CD4-positive, alpha-beta memory T cell (primary cell): ENCODE data around the gene SRGAP2C. TPM values are rescaled to one million over a fixed set of nuclear protein-coding genes. Genes with fewer than 3 reads are reported as not detected.
"Not testable (repeated sequence)": the region's sequence is repeated elsewhere in the genome, so short reads cannot be mapped to it uniquely, and the experiment has no call there.

Source experiments
- CTCF ChIA-PET: fragments of 350-600 bp; sonication (Branson Sonifier 250); formaldehyde crosslinking; loops from one replicate; lab custom pipeline; 2021; ENCODE audit warnings: inconsistent platforms; ENCODE audit not compliant: partially characterized antibody; lab: Charles Lee
- POLR2A ChIA-PET: fragments of 350-600 bp; sonication (Branson Sonifier 250); formaldehyde crosslinking; loops from one replicate; lab custom pipeline; 2021; ENCODE audit not compliant: partially characterized antibody; lab: Charles Lee
- DNase-seq, 5 donors: peaks; one replicate each; pipeline versions ENCODE4 v3.0.0 to v3.0.0-alpha.2; 2020 to 2022; ENCODE audit warnings: mixed read lengths in 1 of 5
- H3K27ac ChIP-seq: one replicate; pipeline ENCODE4 v1.7.0; 2013; ENCODE audit warnings: low read depth, low read length
- H3K27me3 ChIP-seq: 2 replicates; pipeline ENCODE4 v1.7.0; 2013; ENCODE audit warnings: mild to moderate bottlenecking, low read length, moderate library complexity; ENCODE audit not compliant: insufficient read depth
- H3K36me3 ChIP-seq: 2 replicates; pipeline ENCODE4 v1.7.0; 2013; ENCODE audit warnings: mild to moderate bottlenecking, low read length, moderate library complexity; ENCODE audit not compliant: insufficient read depth
- H3K4me1 ChIP-seq: 2 replicates; pipeline ENCODE4 v1.7.0; 2013; ENCODE audit warnings: mild to moderate bottlenecking, low read length, moderate library complexity; ENCODE audit not compliant: insufficient read depth
- H3K4me3 ChIP-seq, 2 donors: one replicate each; pipeline ENCODE4 v1.7.0; 2013; ENCODE audit warnings: low read length in 2 of 2, mild to moderate bottlenecking in 1 of 2
- H3K9me3 ChIP-seq, 2 donors: one replicate each; pipeline ENCODE4 v1.7.0; 2013; ENCODE audit warnings: low read length in 2 of 2, control low read depth in 1 of 2; ENCODE audit not compliant: control insufficient read depth in 1 of 2
- H3K27ac Mint-ChIP-seq, 7 donors: one replicate each; pipeline ENCODE4 v1.8.0; 2020 to 2021; ENCODE audit warnings: mixed read lengths in 7 of 7, mild to moderate bottlenecking in 6 of 7, inconsistent platforms in 3 of 7, moderate library complexity in 3 of 7
- H3K27me3 Mint-ChIP-seq, 2 donors: one replicate each; pipeline ENCODE4 v1.8.0; 2020 to 2021; ENCODE audit warnings: mixed read lengths in 2 of 2
- H3K36me3 Mint-ChIP-seq, 2 donors: one replicate each; pipeline ENCODE4 v1.8.0; 2020 to 2021; ENCODE audit warnings: mixed read lengths in 2 of 2, inconsistent platforms in 1 of 2, mild to moderate bottlenecking in 1 of 2
- H3K4me1 Mint-ChIP-seq, 4 donors: one replicate each; pipeline ENCODE4 v1.8.0; 2020 to 2021; ENCODE audit warnings: mixed read lengths in 4 of 4, mild to moderate bottlenecking in 1 of 4
- H3K4me3 Mint-ChIP-seq, 8 donors: one replicate each; pipeline ENCODE4 v1.8.0; 2020 to 2021; ENCODE audit warnings: mixed read lengths in 8 of 8, mild to moderate bottlenecking in 7 of 8, moderate library complexity in 6 of 8, inconsistent platforms in 3 of 8
- H3K9me3 Mint-ChIP-seq, 8 donors: one replicate each; pipeline ENCODE4 v1.8.0; 2020 to 2021; ENCODE audit warnings: mixed read lengths in 8 of 8, mild to moderate bottlenecking in 5 of 8, inconsistent platforms in 3 of 8, moderate library complexity in 1 of 8
- intact Hi-C: fragments of 100-400 bp; cut with micrococcal nuclease; formaldehyde crosslinking; loops from one replicate; pipeline ENCODE4 v1.15.1; 2023
- polyA plus RNA-seq, 2 donors: library from polyadenylated mRNA; unstranded; fragments of 300-500 nt; fragmentation: Illumina TruSeq; gene quantifications; one replicate each; pipeline ENCODE4 v1.2.3, GENCODE V29; 2021
- total RNA-seq, 2 experiments: library from RNA; stranded (reverse); gene quantifications; one replicate each; pipeline ENCODE4 v1.2.3, GENCODE V29; 2021

The SRGAP2C gene
- total RNA-seq = 10 to 100 TPM; 28.1 to 29.0 TPM
- polyA plus RNA-seq = 1 to 10 TPM; 2.1 to 4.1 TPM

GRCh38 chr1:121184290-121185127 lies at the start of gene SRGAP2C, which contains the start of gene FAM72B:
Gene SRGAP2C, plus strand, starts transcription at chr1:121184975. Its CDS starts 2,472 bp downstream, at chr1:121187447.
Gene FAM72B, minus strand, starts transcription at chr1:121184340. Its CDS starts 851 bp downstream, at chr1:121183489.
- H3K27me3 ChIP-seq, H3K9me3 Mint-ChIP-seq, H3K27ac ChIP-seq, H3K4me3 ChIP-seq, intact Hi-C loops, H3K27me3 Mint-ChIP-seq, H3K36me3 Mint-ChIP-seq, H3K36me3 ChIP-seq, CTCF ChIA-PET, H3K9me3 ChIP-seq, H3K4me1 ChIP-seq: not testable (repeated sequence)
- peak within 1 kb of the TSS; percentile 85 to 97 (median 91) for H3K27ac Mint-ChIP-seq
- POLR2A ChIA-PET = interaction anchor here (0.8 to 1.6 kb wide), 3 partner anchors 332 to 1009 kb away, joined by 3 to 8 read pairs (median 3); partner anchors contain the start of gene SEC22B
- peak within 1 kb of the TSS; percentile 93 to 97 (median 96) for H3K4me3 Mint-ChIP-seq
- DNase-seq = peak; percentile 94 to 98 (median 97)
- peaks cover 4 to 14% (median 7%) of the 10 kb centered on the region in 4 donors for H3K4me1 Mint-ChIP-seq

- H3K4me3 Mint-ChIP-seq, H3K27me3 Mint-ChIP-seq, intact Hi-C loops, POLR2A ChIA-PET, CTCF ChIA-PET, H3K27ac ChIP-seq, H3K36me3 ChIP-seq, H3K9me3 Mint-ChIP-seq, H3K9me3 ChIP-seq, H3K4me1 Mint-ChIP-seq, DNase-seq, H3K36me3 Mint-ChIP-seq, H3K27me3 ChIP-seq, H3K4me1 ChIP-seq, H3K27ac Mint-ChIP-seq, H3K4me3 ChIP-seq: not testable (repeated sequence)
These were observed 44.4 kb upstream of the SRGAP2C start for GRCh38 chr1:121140393-121140792.

DNA sequence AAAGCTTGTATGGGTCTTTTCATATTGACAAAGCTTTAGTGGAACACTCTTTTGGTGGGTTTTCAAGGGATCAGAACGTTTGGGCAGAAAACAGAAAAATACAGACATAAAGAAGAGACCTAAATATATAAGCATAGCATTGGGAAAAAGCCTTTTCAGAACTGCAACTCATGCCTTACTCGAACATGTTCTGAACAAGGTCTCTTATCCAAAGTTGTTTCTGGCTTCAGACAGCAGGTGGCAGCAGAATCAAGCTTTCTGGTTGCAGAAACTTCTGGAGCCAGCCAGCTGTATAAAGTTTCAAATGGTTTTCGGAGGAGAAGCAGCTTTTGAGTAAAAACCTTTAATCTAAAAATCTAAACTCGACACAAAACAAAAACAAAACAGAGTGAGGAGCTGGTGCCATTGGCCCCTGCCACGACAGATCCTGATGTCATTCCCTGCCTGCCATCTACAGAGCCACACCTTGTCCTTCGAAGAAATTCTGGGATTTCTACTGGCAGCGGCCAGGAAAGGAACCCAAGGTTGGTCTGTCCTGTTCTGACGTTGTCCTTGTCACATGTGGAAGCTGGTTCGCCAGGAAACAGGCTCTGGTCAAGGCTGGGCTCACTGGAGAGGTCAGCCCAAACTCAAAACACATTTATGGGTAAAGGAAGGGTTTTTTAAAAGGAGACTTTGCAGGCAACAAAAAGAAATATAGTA lies 36.1 kb upstream of the SRGAP2C start:
- H3K27ac Mint-ChIP-seq, H3K4me1 ChIP-seq, H3K27ac ChIP-seq, H3K4me1 Mint-ChIP-seq, intact Hi-C loops, CTCF ChIA-PET, POLR2A ChIA-PET, H3K4me3 ChIP-seq, H3K9me3 ChIP-seq, H3K36me3 ChIP-seq, H3K4me3 Mint-ChIP-seq, H3K27me3 Mint-ChIP-seq, H3K9me3 Mint-ChIP-seq, H3K36me3 Mint-ChIP-seq, H3K27me3 ChIP-seq: not testable (repeated sequence)
- DNase-seq = peak in 2 of 5 donors; percentile 11 to 14

- H3K36me3 ChIP-seq, CTCF ChIA-PET, POLR2A ChIA-PET, H3K36me3 Mint-ChIP-seq, H3K4me3 Mint-ChIP-seq, H3K9me3 Mint-ChIP-seq, H3K27me3 Mint-ChIP-seq, H3K4me3 ChIP-seq, H3K9me3 ChIP-seq, H3K27me3 ChIP-seq, H3K4me1 Mint-ChIP-seq, H3K4me1 ChIP-seq, H3K27ac ChIP-seq, H3K27ac Mint-ChIP-seq, intact Hi-C loops, DNase-seq: not testable (repeated sequence)
These were observed 33.5 kb upstream of the SRGAP2C start for GRCh38 chr1:121151294-121151693.

DNA sequence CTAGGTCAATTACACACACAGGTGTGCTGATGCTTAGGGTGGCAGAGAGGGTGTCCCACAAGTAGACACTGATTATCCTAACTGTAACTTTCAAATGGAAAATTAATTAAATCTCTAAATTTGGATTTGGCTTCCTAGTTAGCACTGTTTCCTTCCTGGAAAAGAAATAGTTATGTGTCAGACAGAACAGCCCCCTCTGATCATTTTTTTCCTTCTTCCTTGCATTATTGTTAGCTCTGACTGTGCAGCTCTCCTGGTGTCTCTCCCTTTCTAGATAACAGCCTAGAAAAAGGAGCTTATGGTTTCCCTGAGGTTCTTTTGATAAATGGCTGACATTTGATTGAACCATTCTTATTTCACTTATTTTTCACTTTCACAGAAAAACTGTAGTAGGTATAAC lies 32.0 kb upstream of the SRGAP2C start:
- H3K27ac ChIP-seq, H3K36me3 Mint-ChIP-seq, intact Hi-C loops, H3K4me3 Mint-ChIP-seq, H3K9me3 ChIP-seq, DNase-seq, H3K4me3 ChIP-seq, H3K9me3 Mint-ChIP-seq, H3K27ac Mint-ChIP-seq, CTCF ChIA-PET, H3K36me3 ChIP-seq, H3K27me3 ChIP-seq, POLR2A ChIA-PET, H3K4me1 ChIP-seq, H3K4me1 Mint-ChIP-seq, H3K27me3 Mint-ChIP-seq: not testable (repeated sequence)

DNA sequence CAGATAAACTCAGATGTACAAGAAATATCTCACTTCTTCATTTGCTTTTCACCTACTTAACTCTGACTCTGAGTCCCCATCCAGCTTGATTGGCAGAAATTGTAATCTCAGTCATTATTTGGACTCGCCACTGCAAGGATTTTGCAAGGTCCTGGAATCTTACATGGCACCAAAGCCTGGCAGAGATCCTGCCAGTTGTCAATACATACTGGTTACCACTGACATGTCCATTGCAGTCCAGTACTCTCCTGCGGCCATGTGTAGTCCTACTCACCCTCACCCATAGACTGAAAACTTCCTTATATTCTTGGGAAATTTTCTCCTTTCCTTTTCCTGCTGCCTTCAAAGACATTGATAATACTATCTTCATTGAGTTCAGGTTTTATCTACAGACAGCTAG lies 30.0 kb upstream of the SRGAP2C start:
- H3K27me3 Mint-ChIP-seq, H3K27ac Mint-ChIP-seq, H3K36me3 ChIP-seq, H3K9me3 Mint-ChIP-seq, H3K27me3 ChIP-seq, POLR2A ChIA-PET, H3K4me1 ChIP-seq, H3K4me1 Mint-ChIP-seq, intact Hi-C loops, H3K4me3 Mint-ChIP-seq, H3K27ac ChIP-seq, H3K36me3 Mint-ChIP-seq, H3K4me3 ChIP-seq, DNase-seq, H3K9me3 ChIP-seq, CTCF ChIA-PET: not testable (repeated sequence)

DNA sequence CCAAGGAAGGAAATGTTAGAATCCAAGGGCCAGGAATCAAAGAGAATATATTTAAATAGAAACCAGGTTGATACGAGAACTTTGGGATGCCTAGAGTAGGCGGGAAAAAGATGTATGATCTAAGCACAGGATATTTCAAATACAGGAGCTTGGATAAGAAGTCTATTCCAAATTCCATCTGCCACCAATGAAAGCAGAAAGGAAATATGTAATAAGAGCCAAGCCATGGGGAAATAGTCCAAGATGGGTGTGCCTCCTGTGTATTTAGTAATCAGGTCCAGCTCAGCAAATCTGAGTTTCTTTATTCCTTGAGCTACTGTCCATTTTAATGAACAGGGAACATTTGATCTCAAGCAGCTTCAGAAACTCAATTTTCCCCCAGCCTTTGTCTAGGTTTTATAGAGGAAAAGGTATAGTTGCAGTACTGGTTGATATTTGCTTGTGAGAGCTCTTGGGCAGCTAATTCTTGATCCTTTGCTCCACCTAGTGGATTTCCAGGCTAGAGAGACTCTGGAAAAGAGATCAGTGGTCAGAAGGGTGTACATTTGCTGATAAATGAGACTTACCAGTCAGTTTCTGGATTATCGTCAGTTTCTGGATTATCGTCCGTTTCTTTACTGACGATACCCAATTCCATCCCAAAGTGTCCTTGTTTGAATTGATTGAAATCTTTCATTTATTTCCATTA lies 29.0 kb upstream of the SRGAP2C start:
- H3K27ac ChIP-seq, H3K4me3 Mint-ChIP-seq, H3K27ac Mint-ChIP-seq, H3K27me3 ChIP-seq, H3K27me3 Mint-ChIP-seq, H3K9me3 ChIP-seq, H3K36me3 ChIP-seq, H3K36me3 Mint-ChIP-seq, H3K4me1 ChIP-seq, POLR2A ChIA-PET, H3K4me1 Mint-ChIP-seq, CTCF ChIA-PET, DNase-seq, H3K4me3 ChIP-seq, H3K9me3 Mint-ChIP-seq, intact Hi-C loops: not testable (repeated sequence)
